Left hindlimb (tissue), 1 donor: Measurements from ENCODE around the gene FER.
"Not testable (repeated sequence)": the region's sequence is repeated elsewhere in the genome, so short reads cannot be mapped to it uniquely, and the experiment has no call there.

Experiments used
- DNase-seq: peaks from one replicate; pipeline ENCODE4 v3.0.0-alpha.2; 2018

FER gene

DNA sequence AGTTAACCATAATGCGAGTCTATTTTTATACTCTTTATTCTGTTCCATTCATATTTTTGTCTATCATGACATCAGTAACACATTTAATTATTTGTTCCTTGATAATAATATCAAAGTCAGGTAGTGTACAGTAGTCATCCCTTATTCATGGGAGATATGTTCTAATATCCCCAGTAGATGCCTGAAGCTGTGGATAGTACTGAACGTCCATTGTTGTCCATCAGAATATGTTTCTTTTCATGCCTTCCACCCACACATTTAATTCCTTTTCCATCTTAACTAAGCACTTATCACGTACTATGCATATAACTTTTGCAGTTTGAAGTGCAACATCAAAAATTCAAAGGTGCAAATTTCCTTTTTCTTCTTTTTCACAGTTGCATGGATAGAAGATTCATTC, 53.6 kb downstream of the FER start:
- no peak for DNase-seq

DNA sequence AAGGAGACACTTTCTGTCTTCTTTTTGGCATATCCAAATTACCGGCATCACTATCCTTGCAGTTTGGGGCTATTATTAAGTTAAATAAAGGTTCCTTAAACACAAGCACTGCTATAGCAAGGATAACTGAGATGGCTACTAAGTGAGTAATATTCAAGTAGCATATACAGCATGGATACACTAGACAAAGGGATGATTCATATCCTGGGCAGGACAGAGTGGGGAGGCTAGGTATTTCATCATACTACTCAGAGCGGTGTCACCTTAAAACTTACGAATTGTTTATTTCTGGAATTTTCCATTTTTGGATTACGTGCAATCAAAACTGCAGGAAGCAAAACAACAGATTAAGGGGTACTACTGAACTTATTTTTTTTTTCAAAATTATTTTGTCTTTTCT, 54.1 kb downstream of the FER start:
- no peak for DNase-seq

DNA sequence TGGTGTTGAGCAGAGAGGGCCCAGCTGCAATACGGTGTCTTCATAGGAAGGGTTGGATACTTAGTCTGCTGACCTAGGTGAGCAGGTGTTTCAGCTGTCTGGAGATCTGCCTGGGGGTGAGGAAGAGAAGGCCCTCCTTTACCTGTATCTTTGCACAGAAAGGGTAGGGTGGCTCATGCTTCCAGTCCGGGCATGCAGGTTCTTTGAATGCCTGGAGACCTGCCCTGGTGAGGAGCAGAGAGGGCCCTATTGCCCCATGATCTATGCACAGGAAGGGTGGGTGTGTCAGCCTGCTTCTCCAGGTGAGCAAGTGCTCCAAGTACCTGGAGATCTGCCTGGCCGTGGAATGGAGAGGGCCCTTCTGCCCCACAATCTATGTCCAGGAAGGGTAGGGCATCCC, 63.0 kb downstream of the FER start:
- DNase-seq, result no peak

DNA sequence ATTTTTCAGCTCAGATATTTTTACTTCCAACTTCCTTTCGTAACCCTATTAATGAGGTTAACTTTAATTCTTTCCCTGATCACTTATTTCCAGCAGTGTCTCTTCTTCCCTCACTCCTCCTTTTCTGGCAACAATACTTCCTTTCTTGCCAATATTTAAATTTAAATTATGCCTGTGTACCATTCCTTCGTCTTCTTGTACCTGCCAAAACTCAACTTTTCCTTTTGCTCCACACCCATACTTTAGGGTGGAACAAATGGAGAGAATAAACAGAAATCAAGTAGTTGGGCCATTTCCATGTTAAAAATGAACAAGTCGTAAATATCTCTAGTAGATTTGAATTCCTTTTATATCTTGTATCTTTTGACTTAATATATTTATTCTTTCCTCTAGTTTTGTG, 66.0 kb downstream of the FER start:
- DNase-seq, result no peak

DNA sequence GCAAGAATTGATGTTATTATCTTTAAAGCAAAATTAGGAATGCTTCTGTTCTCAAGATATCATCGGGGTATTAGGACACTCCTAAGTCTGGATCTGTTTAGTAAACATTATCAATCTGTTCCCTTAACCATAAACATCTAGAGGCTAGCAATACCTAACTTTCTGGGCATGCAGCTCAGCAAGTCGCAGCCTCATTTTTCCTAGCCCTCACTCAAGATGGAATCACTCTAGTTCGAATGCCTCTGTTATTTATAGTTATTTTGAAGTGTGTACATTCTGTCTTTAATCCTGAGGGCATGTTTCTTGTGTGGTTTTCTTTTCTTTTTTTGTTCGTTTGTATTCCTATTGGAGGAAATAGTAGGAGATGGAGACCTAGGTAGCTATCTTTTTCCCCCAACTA, 66.9 kb downstream of the FER start:
- DNase-seq, result no peak

DNA sequence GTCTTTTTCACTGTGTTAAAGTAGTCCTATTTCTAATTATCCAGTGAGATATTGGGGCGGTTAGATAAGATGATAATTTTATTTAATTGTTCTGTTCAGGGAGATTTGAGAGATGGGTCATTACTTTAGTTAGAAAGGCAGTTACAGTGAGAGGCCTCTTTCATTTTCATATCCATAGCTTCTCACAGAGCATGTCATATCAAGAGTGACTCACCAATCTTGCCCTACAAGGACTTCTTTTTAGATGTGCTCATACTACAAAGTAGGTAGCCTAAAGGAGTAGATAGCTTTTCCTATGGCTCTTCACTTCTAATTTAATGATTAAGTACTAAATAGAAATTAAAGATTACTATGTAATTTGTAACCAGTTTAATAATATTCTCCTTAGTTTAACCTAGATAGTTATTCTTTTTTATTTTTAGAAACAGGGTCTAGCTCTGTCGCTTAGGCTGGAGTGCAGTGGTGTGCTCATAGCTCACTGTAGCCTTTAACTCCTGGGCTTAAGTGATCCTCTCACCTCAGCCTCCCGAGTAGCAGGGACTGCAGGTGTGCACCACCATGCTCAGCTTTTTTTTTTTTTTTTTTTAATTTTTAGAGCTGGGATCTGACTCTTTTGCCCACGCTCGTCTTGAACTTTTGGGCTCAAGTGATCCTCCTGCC, 71.0 kb downstream of the FER start:
- no peak for DNase-seq

DNA sequence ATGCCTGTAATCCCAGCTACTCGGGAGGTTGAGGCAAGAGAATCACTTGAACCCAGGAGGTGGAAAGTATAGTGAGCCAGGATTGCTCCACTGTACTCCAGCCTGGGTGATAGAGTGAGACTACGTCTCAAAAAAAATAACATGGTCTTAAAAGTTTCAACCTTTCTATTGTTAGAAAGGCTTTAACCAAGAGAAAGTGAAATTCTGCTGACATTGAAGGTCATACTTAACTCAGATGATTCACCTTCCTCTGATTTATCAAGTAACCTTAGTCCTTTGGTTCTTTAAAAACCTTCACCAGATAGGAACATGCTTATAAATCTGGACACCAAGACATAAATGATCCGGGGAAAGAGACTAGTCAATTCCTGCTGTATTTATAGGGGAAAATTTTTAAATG, 73.3 kb downstream of the FER start:
- DNase-seq, result no peak

DNA sequence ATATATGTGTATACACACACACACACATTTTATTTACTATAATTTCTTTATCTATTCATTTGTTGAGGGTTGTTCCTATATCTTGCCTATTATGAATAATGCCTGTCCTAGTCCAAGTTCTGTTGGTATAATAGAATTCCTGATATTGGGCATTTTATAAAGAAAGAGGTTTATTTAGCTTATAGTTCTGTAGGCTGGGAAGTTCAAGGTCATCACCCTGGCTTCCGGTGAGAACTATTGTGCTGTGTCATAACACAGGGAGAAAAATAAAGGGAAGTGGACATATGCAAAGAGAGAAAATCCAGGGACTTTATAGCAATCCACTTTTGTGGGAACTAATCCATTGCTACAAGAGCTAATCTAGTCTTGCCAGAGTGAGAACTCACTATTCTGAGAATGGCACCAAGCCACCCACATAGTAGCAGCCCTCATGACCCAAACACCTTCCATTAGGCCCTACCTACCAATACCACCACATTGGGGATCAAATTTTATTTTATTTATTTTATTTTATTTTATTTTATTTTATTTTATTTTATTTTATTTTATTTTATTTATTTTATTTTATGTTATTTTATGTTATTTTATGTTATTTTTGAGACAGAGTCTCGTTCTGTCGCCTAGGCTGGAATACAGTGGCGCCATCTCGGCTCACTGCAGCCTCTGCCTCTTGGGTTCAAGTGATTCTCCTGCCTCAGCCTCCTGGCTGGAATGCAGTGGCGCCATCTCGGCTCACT, 74.7 kb downstream of the FER start:
- no peak for DNase-seq

DNA sequence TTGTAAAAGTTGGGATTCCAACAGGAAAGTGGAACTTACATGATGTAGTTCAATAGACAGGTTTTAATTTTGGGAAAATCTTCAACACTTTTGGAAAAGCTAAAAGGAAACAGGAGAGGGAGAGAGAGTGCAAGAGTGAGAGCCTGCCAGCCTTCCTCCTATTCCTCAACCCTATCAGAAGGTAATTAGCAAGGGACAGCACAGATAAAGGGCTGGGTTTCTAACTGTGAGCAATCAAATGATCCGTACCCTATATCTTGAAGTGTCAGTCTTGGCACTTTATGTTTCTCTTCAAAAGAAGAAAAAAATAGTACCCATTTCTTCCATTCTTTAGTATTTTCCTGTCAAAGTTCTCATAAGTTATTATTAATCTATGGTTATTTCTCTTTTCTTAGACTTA, 79.4 kb downstream of the FER start:
- no peak for DNase-seq

DNA sequence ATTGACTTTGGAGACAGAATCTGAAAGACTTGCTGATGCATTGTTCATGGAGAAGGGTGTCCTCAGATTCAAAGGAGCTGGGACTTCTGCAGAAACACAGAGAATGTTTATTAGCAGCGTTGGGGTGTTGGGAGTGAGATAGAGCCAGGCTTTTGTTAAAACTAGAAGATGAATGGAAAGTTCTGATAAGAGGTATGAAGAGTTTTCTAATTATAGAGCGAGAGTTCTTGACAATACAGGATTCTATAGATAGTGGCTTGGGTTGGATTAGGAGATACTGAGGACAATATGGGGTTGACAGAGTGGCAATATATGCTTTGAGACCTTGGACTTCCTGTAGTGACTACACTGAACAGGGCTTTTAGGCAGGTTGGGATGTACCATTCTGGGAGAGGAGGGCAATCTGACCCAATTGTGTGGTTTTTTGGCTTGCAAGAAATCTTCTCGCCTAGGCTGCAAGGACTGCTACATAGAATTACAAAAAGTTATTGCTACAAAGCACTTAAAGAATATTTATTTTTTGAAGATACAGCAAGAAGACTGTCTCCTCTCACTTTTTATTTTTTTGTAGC, 83.1 kb downstream of the FER start:
- DNase-seq, result no peak

DNA sequence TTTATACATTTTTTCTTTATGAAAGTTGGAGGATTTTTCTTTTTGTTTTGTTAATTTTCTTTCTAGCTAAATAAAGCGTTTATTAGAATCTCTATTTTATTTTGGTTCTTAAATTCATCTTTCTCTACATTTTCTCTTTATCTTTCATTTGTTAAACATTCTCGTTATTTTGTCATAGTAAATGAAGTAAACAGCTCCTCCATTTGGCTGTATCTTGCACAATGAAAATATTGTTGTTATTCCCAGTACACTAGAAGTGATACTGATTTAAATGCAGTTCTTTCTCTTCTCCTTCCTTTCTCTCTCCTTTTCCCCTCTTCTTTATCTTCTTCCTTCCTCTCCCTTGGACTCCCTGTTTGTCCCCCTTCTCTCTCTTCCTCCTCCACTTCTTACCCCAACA, 88.8 kb downstream of the FER start:
- DNase-seq, result no peak

DNA sequence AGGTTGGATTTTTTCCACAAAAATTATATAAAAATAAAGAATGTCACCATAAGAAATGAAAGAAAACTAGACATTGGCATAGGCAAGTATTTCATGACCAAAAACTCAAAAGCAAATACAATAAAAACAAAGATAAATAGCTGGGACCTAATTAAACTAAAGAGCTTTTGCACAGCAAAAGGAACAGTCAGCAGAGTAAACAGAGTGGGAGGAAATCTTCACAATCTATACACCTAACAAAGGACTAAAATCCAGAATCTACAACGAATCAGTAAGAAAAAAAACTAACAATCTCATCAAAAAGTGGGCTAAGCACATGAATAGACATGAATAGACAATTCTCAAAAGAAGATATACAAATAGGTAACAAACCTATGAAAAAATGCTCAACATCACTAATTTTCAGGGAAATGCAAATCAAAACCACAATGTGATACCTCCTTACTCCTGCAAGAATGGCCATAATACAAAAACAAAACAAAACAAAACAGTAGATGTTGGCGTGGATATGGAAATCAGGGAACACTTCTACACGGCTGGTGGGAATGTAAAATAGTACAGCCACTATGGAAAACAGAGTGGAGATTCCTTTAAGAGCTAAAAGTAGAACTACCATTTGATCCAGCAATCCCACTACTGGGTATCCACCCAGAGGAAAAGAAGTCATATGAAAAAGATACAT, 94.7 kb downstream of the FER start:
- DNase-seq, result not testable (repeated sequence)

DNA sequence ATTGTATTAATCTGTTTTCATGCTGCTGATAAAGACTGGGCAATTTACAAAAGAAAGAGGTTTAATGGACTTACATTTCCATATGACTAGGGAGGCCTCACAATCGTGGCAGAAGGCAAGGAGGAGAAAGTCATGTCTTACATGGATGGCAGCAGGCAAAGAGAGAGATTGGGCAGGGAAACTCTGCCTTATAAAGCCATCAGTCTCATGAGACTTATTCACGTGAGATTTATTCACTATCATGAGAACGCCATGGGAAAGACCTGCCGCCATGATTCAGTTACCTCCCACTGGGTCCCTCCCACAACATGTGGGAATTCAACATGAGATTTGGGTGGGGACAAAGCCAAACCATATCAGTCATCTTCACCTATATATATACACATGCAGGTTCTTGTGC, 103.4 kb downstream of the FER start:
- DNase-seq, result not testable (repeated sequence)

DNA sequence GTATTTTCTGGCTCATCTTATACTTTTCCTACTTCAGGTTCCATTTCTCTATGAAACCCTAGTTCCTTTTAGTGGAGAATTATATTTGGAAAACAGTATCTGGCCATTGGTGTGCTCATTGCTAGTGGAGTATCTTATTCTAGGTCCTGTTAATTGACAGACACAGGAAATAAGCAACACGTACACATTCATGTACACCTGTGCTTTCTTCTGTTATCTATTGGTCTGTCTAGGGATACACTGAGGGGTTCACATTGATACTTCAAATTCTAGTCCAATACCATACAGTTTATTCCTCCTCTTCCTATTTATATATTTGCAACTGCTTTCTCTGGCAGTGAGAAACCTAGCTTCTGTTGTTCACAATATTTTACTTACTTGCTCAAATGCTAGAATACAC, 110.2 kb downstream of the FER start:
- DNase-seq, result no peak

DNA sequence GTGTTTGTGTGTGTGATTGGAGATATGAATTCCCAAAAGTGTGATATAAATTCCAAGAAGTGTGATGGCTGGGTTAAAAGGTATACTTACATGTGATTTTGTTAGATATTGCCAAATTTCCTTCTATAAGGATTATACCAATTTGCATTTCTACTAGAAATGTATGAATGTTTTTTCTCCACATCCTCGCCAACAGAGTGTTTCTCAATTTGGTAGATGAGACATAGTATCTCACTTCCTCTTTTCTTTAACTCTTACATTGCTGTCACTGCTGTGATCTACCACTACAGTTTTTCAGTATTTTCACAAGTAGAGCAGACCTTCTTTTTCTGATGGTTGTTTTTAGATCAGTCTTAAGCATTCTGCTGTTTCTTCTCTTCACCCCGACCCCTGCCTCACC, 111.3 kb downstream of the FER start:
- no peak for DNase-seq

DNA sequence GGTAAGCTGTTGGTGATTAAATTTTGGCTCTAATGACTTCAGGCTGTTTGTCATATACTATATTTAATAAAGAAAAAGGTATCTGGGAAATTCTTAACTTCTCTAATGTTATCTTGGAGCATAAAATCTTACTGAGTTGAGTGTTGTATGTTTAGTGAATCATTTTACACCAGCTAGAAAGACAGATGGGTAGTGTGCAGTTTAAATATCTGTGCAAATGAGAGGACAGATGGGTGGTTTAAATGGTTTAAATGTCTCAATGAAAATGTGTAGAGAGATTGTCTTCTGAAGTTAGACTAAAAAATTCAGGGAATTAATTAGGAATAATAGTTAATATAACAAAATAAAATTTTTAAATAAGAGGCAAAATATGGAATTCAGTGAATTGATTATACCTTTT, 114.5 kb downstream of the FER start:
- no peak for DNase-seq

DNA sequence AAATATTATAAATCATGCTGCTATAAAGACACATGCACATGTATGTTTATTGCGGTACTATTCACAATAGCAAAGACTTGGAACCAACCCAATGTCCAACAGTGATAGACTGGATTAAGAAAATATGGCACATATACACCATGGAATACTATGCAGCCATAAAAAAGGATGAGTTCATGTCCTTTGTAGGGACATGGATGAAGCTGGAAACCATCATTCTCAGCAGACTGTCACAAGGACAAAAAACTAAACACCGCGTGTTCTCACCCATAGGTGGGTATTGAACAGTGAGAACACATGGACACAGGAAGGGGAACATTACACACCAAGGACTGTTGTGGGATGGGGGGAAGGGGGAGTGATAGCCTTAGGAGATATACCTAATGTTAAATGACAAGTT, 118.4 kb downstream of the FER start:
- DNase-seq, result not testable (repeated sequence)

DNA sequence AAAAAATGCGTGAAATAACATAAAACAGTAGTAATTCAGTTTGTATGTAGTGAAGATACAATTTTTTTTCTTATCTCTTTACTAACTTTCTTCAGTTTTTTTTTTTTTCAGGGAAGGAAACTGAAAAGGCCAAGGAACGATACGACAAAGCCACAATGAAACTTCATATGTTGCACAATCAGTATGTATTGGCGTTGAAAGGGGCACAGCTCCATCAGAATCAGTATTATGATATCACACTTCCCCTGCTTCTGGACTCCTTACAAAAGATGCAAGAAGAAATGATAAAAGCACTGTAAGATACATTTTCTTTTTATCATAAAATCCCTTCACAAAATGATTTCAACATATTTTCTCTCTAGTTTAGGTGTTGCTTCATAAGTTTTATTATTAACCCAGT, 120.0 kb downstream of the FER start:
- DNase-seq, result no peak

DNA sequence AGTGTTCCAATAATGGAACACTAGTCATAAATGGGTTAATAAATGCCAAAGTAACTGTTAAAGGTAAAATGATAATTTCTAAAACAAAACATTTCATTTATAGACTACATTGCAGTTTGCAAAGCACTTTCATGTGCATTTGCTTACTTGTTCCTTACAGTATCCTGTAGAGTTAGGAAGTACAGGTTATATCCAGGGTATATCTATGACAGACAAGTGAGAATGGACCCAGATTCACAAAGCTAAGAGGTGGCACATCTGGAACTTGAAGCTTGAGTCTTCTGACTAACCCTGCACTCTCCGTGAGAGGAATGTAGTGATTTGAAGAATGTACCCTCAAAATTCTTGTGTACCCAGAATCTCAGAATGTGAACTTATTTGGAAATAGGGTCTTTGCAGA, 121.4 kb downstream of the FER start:
- no peak for DNase-seq

DNA sequence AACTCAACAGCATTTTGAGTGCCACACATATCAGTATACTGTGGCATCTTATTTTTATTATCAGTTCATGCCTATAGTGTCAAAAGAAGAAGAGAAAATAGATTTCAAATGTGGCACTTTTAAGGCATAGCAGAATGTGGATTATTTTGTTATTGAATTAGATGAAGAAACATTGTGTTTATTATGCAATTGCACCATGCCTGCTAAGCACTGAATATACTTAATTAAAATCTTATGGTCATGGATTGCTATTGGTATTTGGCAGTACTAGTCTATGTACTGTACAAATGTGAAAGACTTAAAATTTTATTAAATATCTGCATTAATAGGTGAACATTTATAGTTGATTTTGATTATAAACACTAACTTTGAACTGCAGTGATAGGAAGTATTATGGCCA, 128.8 kb downstream of the FER start:
- no peak for DNase-seq

DNA sequence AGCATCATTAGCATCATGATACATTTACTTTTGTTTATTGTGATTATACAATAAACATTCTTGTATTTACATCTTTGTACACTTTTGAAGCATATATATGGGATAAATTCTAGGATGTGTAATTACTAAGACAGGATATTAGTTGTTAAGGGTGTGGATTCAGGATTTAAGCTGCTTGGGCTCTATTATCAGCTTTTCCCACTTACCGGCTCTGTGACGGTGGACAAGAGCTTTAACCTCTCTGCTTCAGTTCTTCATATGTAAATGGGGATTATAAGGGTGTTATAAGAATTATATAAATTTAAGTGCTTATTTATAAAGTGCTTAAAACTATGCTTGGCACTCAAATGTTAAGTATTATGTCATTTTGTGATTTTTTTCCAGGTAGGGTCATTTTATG, 131.1 kb downstream of the FER start:
- DNase-seq, result no peak

DNA sequence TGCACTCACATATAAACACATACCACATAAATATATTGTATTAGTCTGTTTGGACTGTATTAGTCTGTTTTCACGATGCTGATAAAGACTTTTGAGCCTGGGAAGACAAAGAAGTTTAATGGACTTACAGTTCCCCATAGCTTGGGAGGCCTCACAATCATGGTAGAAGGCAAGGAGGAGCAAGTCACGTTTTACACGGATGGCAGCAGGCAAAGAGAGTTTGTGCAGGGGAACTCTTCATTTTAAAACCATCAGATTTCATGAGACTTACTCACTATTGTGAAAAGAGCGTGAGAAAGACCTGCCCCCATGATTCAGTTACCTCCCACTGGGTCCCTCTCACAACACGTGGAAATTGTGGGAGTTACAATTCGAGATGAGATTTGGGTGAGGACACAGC, 133.4 kb downstream of the FER start:
- DNase-seq, result no peak

DNA sequence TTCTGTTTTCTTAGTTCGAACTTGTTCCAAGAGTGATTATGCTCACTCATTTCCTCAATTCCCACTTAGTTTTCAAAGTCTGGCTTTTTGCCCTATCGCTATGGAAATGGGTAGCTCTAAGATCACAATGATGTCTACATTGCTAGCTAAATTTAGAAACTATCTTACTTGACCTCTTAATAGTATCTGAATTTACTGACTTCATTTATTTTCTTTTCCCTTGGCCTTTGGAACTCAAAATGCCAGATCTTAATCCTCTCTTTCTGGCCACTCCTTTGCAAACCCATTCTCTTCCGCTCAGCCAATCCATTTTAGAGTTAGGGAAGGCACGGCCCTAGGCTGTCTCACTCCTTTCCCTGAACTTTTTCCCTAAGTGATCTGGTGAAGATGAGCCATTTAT, 137.0 kb downstream of the FER start:
- DNase-seq, result no peak

DNA sequence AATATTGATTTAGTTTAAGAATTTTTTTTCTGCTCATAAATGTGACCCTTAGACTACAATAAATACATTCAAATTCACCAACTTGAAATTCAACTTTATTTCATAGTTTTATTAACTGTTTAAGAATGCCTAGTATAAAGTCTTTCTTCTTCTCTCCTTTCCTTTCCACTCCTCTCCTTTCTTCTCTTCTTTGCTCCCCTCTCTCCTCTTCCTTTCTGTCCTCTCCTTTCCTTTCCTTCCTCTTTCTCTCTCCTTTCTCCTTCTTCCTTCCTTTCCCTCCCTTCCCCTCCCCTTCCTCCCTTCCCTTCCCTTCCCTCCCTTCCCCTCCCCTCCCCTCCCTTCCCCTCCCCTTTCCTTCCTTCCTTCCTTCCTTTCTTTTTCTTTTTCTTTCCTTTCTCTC, 150.6 kb downstream of the FER start:
- DNase-seq, result no peak
